Small intestine (tissue), 7 donors: Measurements from ENCODE around the gene INPP4A. TPM values are rescaled to one million over a fixed set of nuclear protein-coding genes. Genes with fewer than 3 reads are reported as not detected.

Experiments
- DNase-seq, 2 donors: peaks; one replicate each; pipeline versions ENCODE4 v3.0.0 to v3.0.0-alpha.2; 2013
- FAIRE-seq: peaks from 2 replicates; lab custom pipeline; 2012; peaks lifted over from hg19 to GRCh38; lab: Jason Lieb, UNC
- H3K27ac ChIP-seq, 3 donors: one replicate each; pipeline ENCODE4 v1.5.1; 2013; ENCODE audit warnings: low read length in 2 of 3, mild to moderate bottlenecking in 2 of 3, control low read depth in 1 of 3, inconsistent platforms in 1 of 3, low read depth in 1 of 3, moderate library complexity in 1 of 3
- H3K27me3 ChIP-seq, 3 donors: one replicate each; pipeline ENCODE4 v1.6.1; 2013; ENCODE audit warnings: low read length in 3 of 3, inconsistent platforms in 1 of 3; ENCODE audit not compliant: control insufficient read depth in 3 of 3, insufficient read depth in 3 of 3
- H3K36me3 ChIP-seq, 3 donors: one replicate each; pipeline ENCODE4 v1.6.1; 2013; ENCODE audit warnings: low read length in 3 of 3, inconsistent platforms in 1 of 3, low read depth in 1 of 3, mild to moderate bottlenecking in 1 of 3, moderate library complexity in 1 of 3; ENCODE audit not compliant: control insufficient read depth in 3 of 3, insufficient read depth in 2 of 3
- H3K4me1 ChIP-seq, 3 donors: one replicate each; pipeline ENCODE4 v1.6.1; 2013; ENCODE audit warnings: low read length in 2 of 3, inconsistent platforms in 1 of 3, low read depth in 1 of 3, mild to moderate bottlenecking in 1 of 3, moderate library complexity in 1 of 3; ENCODE audit not compliant: control insufficient read depth in 3 of 3, insufficient read depth in 2 of 3
- H3K4me3 ChIP-seq, 3 donors: one replicate each; pipeline ENCODE4 v1.5.1; 2013; ENCODE audit warnings: low read length in 3 of 3, control low read depth in 1 of 3, inconsistent platforms in 1 of 3, low read depth in 1 of 3, mild to moderate bottlenecking in 1 of 3, moderate library complexity in 1 of 3
- H3K9me3 ChIP-seq, 2 donors: one replicate each; pipeline ENCODE4 v1.6.1; 2013; ENCODE audit warnings: low read depth in 1 of 2, low read length in 1 of 2; ENCODE audit not compliant: control insufficient read depth in 2 of 2, insufficient read depth in 1 of 2
- whole genome bisulfite sequencing, 3 donors: extraction: QIAGEN DNeasy Blood & Tissue Kit; methylation state at CpG; one replicate each; pipeline ENCODE4 v1.1.7; 2013; 5-methylcytosine and 5-hydroxymethylcytosine counted together
- polyA plus RNA-seq, 4 donors: library from polyadenylated mRNA; stranded (reverse) in 3 of 4; unstranded in 1 of 4; fragments of 200-250 nt in 3 of 4; fragments of 120-200 nt in 1 of 4; gene quantifications; one replicate each; pipeline versions ENCODE4 v1.2.1 to v1.2.3, GENCODE V29; 2013
- donor health status: healthy with polysubstance abuse.
- donor health status: control.
- donor health status: control.
- donor health status: Bipolar disorder and iron deficiency.
- donor health status: healthy.

INPP4A gene
- polyA plus RNA-seq, 4 donors, result 1.6 to 8.3 (median 4.1) TPM

GRCh38 chr2:98454500-98455235 lies 10.0 kb downstream of the INPP4A start:
- FAIRE-seq, result no peak
- Histone ChIP-seq H3K27me3 (no peaks in the 10 kb centered on the region), H3K36me3 (peaks cover 0 to 2% (median 0%) of the 10 kb centered on the region in 3 donors), H3K4me1 (peaks cover 2 to 11% (median 3%) of the 10 kb centered on the region in 3 donors), H3K27ac (peak overlapping the region in 2 of 3 donors; percentile 42 to 89), H3K4me3 (no peak overlapping the region), H3K9me3 (no peaks in the 10 kb centered on the region)
- WGBS, 3 donors, result 50 to 86% (median 68%) methylated on average over 6 of the region's 6 CpGs
- DNase-seq, result peak in 1 of 2 donors; percentile 42

- H3K36me3 ChIP-seq, result peaks cover 0 to 2% (median 0%) of the 10 kb centered on the region in 3 donors
- no peaks in the 10 kb centered on the region for H3K27me3 ChIP-seq
- peaks cover 2 to 15% (median 3%) of the 10 kb centered on the region in 3 donors for H3K4me1 ChIP-seq
- no peak for FAIRE-seq
- no peaks in the 10 kb centered on the region for H3K9me3 ChIP-seq
- H3K27ac ChIP-seq, result peak overlapping the region in 2 of 3 donors; percentile 24 to 89
- no peak overlapping the region for H3K4me3 ChIP-seq
- peak in 1 of 2 donors; percentile 17 for DNase-seq
- WGBS, 3 donors, result 52 to 77% (median 63%) methylated on average over 4 of the region's 4 CpGs
Measured at GRCh38 chr2:98455494-98455976, 10.9 kb downstream of the INPP4A start.

- no peak overlapping the region for H3K4me3 ChIP-seq
- no peaks in the 10 kb centered on the region for H3K9me3 ChIP-seq
- 74 to 87% (median 83%) methylated on average over 4 of the region's 4 CpGs for whole genome bisulfite sequencing, 3 donors
- FAIRE-seq (no peak), DNase-seq (no peak)
- H3K27me3 ChIP-seq, result no peaks in the 10 kb centered on the region
- peaks cover 0 to 5% (median 0%) of the 10 kb centered on the region in 3 donors for H3K36me3 ChIP-seq
- H3K27ac ChIP-seq, result peak overlapping the region in 1 of 3 donors; percentile 49
- H3K4me1 ChIP-seq, result peaks cover 2 to 15% (median 3%) of the 10 kb centered on the region in 3 donors
Measured at GRCh38 chr2:98457045-98457696, 12.5 kb downstream of the INPP4A start.

- no peak for FAIRE-seq
- no peak overlapping the region for H3K27ac ChIP-seq
- no peak for DNase-seq
- H3K36me3 ChIP-seq, result peaks cover 0 to 2% (median 0%) of the 10 kb centered on the region in 3 donors
- no peaks in the 10 kb centered on the region for H3K9me3 ChIP-seq
- H3K4me3 ChIP-seq, result no peak overlapping the region
- WGBS, 3 donors, result 71 to 77% (median 71%) methylated on average over 4 of the region's 4 CpGs
- no peaks in the 10 kb centered on the region for H3K27me3 ChIP-seq
- peaks cover 2 to 15% (median 3%) of the 10 kb centered on the region in 3 donors for H3K4me1 ChIP-seq
Measured at GRCh38 chr2:98458207-98458606, 13.5 kb downstream of the INPP4A start.

GRCh38 chr2:98458667-98459380 lies 14.2 kb downstream of the INPP4A start:
- Histone ChIP-seq H3K27me3 (no peaks in the 10 kb centered on the region), H3K9me3 (no peaks in the 10 kb centered on the region), H3K4me1 (peaks cover 2 to 15% (median 3%) of the 10 kb centered on the region in 3 donors), H3K4me3 (no peak overlapping the region), H3K36me3 (peaks cover 0 to 2% (median 0%) of the 10 kb centered on the region in 3 donors), H3K27ac (peak overlapping the region in 1 of 3 donors; percentile 49)
- FAIRE-seq (no peak), DNase-seq (no peak)
- 93 to 95% (median 94%) methylated on average over 14 of the region's 14 CpGs for WGBS, 3 donors

GRCh38 chr2:98459496-98460175 lies 15.0 kb downstream of the INPP4A start:
- DNase-seq (no peak), FAIRE-seq (no peak)
- Histone ChIP-seq H3K27ac (peak overlapping the region in 1 of 3 donors; percentile 49), H3K4me3 (no peak overlapping the region), H3K27me3 (no peaks in the 10 kb centered on the region), H3K4me1 (peaks cover 0 to 11% (median 2%) of the 10 kb centered on the region in 3 donors), H3K36me3 (peaks cover 0 to 2% (median 0%) of the 10 kb centered on the region in 3 donors), H3K9me3 (no peaks in the 10 kb centered on the region)
- WGBS, 3 donors, result 54 to 57% (median 56%) methylated on average over 3 of the region's 3 CpGs

GRCh38 chr2:98460573-98461497 lies 16.2 kb downstream of the INPP4A start:
- DNase-seq (no peak), FAIRE-seq (no peak)
- Histone ChIP-seq H3K9me3 (no peaks in the 10 kb centered on the region), H3K36me3 (peaks cover 0 to 2% (median 0%) of the 10 kb centered on the region in 3 donors), H3K27me3 (no peaks in the 10 kb centered on the region), H3K4me1 (peaks cover 0 to 8% (median 6%) of the 10 kb centered on the region in 3 donors), H3K27ac (peak overlapping the region in 2 of 3 donors; percentile 37 to 56), H3K4me3 (no peak overlapping the region)
- 71 to 78% (median 74%) methylated on average over 14 of the region's 14 CpGs for WGBS, 3 donors
